ENCODE measurements around the gene RASA4. TPM values are rescaled to one million over a fixed set of nuclear protein-coding genes. Genes with fewer than 3 reads are reported as not detected.
"Not testable (repeated sequence)": the region's sequence is repeated elsewhere in the genome, so short reads cannot be mapped to it uniquely, and the experiment has no call there.

Gene RASA4
- polyA plus RNA-seq, 6 donors from 2014 or later, result 5.9 to 24.9 (median 14.3) TPM

DNA sequence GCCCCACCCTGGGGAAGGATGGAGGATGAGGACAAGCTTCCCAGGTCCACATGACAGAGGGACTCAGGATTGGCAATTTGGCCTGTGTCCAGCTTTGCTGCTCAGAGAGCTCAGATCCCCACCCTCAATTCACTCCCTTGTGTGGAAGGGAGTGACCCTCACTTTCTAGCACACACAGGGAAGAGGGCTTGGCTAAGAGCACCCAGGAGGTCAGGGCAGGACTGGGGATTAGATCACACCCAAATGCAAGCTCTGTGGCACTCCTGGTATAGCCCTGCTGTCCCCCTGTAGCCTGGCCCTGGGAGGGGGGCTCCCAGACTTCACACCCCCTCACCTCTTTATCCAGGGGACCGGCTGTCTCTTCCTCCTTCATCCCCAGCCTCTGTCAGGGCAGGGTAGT is 72.2 kb downstream of the RASA4 start:
- not testable (repeated sequence) for H3K36me3 Mint-ChIP-seq; H3K9me3 Mint-ChIP-seq; H3K27ac Mint-ChIP-seq; DNase-seq; H3K27me3 Mint-ChIP-seq; H3K4me3 Mint-ChIP-seq; ATAC-seq (ENCODE audit: low read depth in 2 of 2); H3K4me1 Mint-ChIP-seq

DNA sequence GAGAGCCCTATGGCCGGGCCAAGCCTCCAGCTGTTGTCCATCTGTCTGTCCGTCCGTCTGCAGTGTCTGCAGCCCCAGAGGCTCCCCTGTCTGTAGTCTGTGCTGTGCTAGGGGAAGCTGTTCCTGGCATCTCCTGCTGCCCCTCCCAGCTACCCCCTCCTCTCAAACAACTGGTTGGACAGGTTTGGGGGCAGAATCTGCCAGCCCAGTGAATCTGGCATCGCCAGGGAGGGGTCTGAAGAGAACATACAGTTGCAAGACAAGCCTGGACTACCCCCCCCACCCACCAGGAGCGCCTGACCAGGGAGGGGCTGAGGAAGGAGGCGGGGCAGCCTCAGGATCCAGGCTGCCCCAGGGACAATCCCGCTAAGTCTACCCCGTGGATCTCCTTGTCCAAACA is 73.0 kb downstream of the RASA4 start, which contains the start of gene UPK3BL2:
Gene UPK3BL2, minus strand, starts transcription at position 101 of the 400 bp plus-strand sequence. Its CDS starts 60 bp downstream, at position 41.
- H3K4me3 Mint-ChIP-seq; H3K36me3 Mint-ChIP-seq; H3K9me3 Mint-ChIP-seq; H3K4me1 Mint-ChIP-seq; H3K27me3 Mint-ChIP-seq; DNase-seq; H3K27ac Mint-ChIP-seq; ATAC-seq (ENCODE audit: low read depth in 2 of 2): not testable (repeated sequence)

DNA sequence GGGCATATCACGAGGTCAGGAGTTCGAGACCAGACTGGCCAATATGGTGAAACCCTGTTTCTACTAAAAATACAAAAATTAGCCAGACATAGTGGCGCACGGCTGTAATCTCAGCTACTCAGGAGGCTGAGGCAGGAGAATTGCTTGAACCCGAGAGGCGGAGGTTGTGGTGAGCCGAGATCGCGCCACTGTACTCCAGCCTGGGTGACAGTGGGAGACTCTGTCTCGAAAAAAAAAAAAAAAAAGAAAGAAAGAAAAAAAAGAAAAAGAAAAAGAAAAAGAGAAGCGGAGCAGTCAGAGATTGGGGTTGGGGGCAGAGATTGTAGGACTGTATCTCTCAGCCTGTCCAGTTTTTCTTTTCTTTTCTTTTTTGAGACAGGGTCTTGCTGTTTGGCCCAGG is 73.8 kb downstream of the RASA4 start:
- not testable (repeated sequence) for ATAC-seq (ENCODE audit: low read depth in 2 of 2); DNase-seq; H3K4me3 Mint-ChIP-seq

DNA sequence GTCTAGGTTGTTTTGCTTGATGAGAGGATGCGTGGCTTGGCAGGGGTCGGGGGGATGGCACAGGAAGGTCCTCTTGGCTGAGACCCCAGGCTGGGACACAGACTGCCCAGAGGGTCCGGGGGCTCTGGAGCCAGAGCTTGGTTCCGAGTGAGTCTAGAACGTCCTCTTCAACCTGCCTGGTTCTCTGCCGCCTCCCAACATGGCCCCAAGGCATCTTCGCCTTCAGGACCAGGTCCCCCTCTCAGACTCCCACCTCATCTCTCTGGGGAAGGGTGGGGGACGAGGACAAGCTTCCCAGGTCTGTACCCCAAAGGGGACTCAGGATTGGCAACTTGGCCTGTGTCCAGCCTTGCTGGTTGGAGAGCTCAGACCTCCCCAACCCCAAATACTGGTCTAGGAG is 74.5 kb downstream of the RASA4 start:
- not testable (repeated sequence) for H3K27me3 Mint-ChIP-seq; ATAC-seq (ENCODE audit: low read depth in 2 of 2); H3K4me3 Mint-ChIP-seq; H3K36me3 Mint-ChIP-seq; H3K4me1 Mint-ChIP-seq; H3K27ac Mint-ChIP-seq; DNase-seq; H3K9me3 Mint-ChIP-seq

More for the DNA sequence above, 73.8 kb downstream of the RASA4 start:
- not testable (repeated sequence) for H3K4me1 Mint-ChIP-seq, H3K36me3 Mint-ChIP-seq, H3K27ac Mint-ChIP-seq, H3K9me3 Mint-ChIP-seq, H3K27me3 Mint-ChIP-seq

DNA sequence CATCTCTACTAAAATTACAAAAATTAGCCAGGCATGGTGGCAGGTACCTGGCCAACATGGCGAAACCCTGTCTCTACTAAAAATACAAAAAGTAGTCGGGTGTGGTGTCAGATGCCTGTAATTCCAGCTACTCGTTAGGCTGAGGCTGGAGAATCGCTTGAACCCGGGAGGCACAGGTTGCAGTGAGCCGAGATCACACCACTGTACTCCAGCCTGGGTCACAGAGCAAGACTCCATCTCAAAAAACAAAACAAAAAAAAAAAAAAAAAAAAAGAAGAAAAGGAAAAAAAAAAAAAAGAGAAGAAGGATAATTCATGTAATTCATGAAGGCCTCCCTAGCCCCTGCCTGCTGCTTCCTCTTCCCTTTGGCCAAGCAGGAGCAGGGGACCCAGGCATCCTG is 76.0 kb downstream of the RASA4 start:
- not testable (repeated sequence) for H3K36me3 Mint-ChIP-seq; H3K27ac Mint-ChIP-seq; H3K4me1 Mint-ChIP-seq; ATAC-seq (ENCODE audit: low read depth in 2 of 2); H3K4me3 Mint-ChIP-seq; H3K27me3 Mint-ChIP-seq; DNase-seq; H3K9me3 Mint-ChIP-seq

DNA sequence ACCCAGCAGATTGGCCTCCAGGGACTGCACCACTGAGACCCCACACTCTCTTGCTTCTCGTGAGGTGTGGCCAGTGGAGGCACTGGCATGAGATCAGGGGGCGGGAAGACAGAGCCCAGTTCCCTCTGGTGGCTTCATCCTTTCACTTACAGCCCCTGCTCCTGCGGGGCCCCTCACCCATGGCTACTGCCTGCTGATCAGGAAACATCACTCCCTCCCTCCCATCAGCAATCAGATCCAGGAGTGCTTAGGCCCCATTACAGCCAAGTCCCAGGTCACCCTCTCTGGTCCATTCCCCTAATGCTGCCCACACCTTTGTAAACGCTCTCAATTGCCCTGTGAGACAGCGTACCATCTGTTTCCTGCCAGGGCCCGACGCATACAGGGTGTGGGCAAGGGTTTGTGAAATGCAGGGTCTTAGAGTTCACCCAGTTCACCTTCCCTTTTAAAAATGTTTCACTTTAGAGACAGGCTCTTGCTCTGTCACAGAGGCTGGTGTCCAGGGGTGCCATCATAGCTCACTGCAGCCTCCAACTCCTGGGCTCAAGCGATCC is 81.4 kb downstream of the RASA4 start:
- H3K9me3 Mint-ChIP-seq; DNase-seq; H3K27ac Mint-ChIP-seq; H3K27me3 Mint-ChIP-seq; ATAC-seq (ENCODE audit: low read depth in 2 of 2); H3K4me3 Mint-ChIP-seq; H3K36me3 Mint-ChIP-seq; H3K4me1 Mint-ChIP-seq: not testable (repeated sequence)

DNA sequence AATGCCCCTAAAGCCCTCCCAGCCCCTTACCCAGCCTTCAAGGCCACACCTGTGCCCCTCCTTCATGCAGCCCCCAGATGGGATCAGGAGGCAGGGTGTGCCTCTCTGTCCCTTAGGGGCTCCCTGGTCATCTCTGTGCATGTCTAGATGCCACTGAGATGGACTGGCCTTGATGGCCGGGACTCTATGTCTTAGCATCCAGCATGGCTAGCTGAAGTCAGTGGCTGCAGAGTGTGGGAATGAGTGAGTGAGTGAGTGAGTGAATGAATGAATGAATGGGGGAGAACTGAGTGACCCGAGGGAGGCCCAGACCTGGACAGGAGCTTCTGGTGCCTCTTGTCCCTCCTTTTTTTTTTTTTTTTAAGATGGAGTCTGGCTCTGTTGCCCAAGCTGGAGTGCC is 84.4 kb downstream of the RASA4 start:
- not testable (repeated sequence) for H3K9me3 Mint-ChIP-seq; ATAC-seq (ENCODE audit: low read depth in 2 of 2); H3K27ac Mint-ChIP-seq; H3K4me3 Mint-ChIP-seq; DNase-seq; H3K27me3 Mint-ChIP-seq; H3K36me3 Mint-ChIP-seq; H3K4me1 Mint-ChIP-seq

DNA sequence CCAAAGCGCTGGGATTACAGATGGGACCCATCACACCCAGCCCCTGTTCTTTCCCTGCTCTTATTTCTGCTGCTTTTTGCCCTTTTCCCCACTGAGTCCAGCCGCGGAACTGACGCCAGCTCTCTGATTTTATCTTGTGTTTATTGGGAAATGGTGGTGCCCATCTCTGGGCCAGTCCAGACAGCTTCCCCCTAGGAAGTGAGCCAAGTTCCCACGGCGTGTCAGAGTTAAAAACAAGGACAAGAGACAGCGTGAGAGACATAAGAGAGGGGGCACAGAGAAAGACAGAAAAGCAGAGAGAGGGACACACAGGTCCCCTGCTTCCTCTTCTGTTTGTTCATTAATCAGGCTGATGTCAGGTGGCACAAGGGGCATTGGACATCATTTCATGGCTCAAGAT is 85.0 kb downstream of the RASA4 start:
- not testable (repeated sequence) for H3K4me1 Mint-ChIP-seq; H3K27me3 Mint-ChIP-seq; H3K9me3 Mint-ChIP-seq; H3K4me3 Mint-ChIP-seq; H3K36me3 Mint-ChIP-seq; H3K27ac Mint-ChIP-seq; DNase-seq; ATAC-seq (ENCODE audit: low read depth in 2 of 2)

DNA sequence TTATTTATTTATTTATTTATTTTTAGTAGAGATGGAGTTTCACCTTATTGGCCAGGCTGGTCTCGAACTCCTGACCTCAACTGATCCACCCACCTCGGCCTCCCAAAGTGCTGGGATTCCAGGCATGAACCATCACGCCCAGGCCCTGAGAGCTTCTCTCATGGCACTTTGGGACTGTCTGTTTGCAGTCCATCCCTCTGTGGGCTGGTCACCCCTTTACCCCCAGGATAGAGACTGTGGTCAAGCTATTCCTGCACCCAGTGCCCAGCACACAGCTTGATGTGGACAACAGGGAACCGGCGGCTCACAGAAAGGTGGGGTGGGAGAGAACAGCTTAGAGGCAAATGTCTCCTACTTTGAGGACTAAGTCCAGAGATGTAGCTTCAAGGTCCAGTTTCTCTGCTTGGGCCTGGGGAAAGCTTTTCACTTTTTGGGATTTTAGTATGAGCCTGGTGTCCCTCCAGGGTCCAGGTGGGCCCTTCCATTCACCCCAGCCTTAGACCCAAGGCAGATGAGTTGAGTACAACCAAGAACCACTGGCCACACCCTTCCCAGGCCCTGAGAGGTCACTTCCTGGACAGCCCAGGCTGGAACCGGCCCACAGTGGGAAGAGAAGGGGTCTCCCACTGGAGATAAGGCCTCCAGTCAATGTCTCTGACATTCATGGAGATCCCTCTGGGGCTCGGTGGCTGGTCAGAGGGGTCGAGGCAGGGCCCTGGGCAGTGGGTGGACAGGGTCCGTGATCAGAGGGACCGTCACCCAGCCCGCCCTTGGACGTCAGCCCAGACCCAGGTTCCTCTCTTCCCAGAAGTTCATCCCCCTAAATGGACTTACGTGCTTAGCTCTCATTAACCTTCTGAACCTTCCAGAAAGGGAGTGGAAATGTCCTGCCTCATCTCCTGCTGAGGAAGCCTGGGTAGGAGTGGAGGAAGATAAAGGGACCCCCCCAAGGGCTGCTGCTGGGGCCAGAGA is 88.4 kb downstream of the RASA4 start:
- H3K4me3 Mint-ChIP-seq; DNase-seq; H3K4me1 Mint-ChIP-seq; H3K9me3 Mint-ChIP-seq; ATAC-seq (ENCODE audit: low read depth in 2 of 2); H3K27ac Mint-ChIP-seq; H3K36me3 Mint-ChIP-seq; H3K27me3 Mint-ChIP-seq: not testable (repeated sequence)

DNA sequence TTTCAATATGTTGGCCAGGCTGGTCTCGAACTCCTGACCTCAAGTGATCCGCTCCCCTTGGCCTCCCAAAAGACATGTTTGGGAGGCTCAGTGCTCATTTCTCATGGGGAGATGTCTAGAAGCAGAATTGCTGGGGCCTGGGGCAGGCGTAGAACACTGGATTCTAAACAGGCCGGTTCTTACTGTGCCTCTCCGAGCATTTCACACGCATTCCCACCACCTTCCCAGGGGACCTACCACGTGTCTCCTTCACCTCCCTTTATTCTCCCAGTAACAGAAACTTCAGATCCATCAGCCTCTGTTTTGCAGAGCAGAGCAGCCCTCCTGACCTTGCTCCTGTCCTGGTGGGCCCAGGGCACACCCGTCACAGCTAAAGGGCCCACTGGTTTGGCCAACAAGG is 89.4 kb downstream of the RASA4 start:
- not testable (repeated sequence) for H3K9me3 Mint-ChIP-seq; H3K4me1 Mint-ChIP-seq; H3K4me3 Mint-ChIP-seq; H3K27me3 Mint-ChIP-seq; DNase-seq; H3K27ac Mint-ChIP-seq; ATAC-seq (ENCODE audit: low read depth in 2 of 2); H3K36me3 Mint-ChIP-seq

DNA sequence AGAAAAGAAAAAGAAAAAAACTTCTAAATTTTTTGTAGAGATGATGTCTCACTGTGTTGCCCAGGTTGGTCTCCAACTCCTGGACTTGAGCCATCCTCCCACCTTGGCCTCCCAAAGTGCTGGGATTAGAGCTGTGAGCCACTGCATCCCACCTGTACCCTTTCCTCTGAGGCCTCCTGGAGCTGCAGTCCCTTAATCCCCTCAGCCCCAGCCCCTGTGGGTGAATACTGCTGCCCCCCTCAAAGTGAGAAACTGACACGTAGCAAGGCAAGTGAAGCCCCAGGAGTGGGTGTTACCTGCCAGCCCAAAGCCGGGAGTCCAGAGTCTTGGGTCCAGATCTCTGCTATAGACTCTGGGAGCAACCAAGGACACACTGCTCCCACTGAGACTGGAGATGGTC is 91.8 kb downstream of the RASA4 start:
- not testable (repeated sequence) for H3K9me3 Mint-ChIP-seq, H3K4me3 Mint-ChIP-seq

More for the DNA sequence above, 91.8 kb downstream of the RASA4 start:
- H3K27ac Mint-ChIP-seq; ATAC-seq (ENCODE audit: low read depth in 2 of 2); H3K4me1 Mint-ChIP-seq; H3K27me3 Mint-ChIP-seq; H3K36me3 Mint-ChIP-seq; DNase-seq: not testable (repeated sequence)

Other genes with a start within 250 kb of the RASA4 start
- 10 to 100 TPM; 13.1 to 28.6 (median 17.4) TPM for gene PRKRIP1, start 220.4 kb downstream of the RASA4 start, polyA plus RNA-seq (ENCODE audit: low read depth in 6 of 6)
- 100 to 1,000 TPM; 236 to 340 (median 260) TPM for gene ORAI2, start 183.2 kb downstream of the RASA4 start, polyA plus RNA-seq (ENCODE audit: low read depth in 6 of 6)
- 10 to 100 TPM; 12.4 to 23.5 (median 19.0) TPM for gene ALKBH4, start 151.9 kb downstream of the RASA4 start, polyA plus RNA-seq (ENCODE audit: low read depth in 6 of 6)
- gene LRWD1, start 151.8 kb downstream of the RASA4 start, polyA plus RNA-seq (ENCODE audit: low read depth in 6 of 6), result 10 to 100 TPM in 5 of 6 donors, 1 to 10 TPM in 1; 6.9 to 22.1 (median 17.3) TPM
- 100 to 1,000 TPM in 3 of 6 donors, 10 to 100 TPM in 3; 65.4 to 149 (median 107) TPM for gene POLR2J, start 137.8 kb downstream of the RASA4 start, polyA plus RNA-seq (ENCODE audit: low read depth in 6 of 6)
- gene RASA4B, start 99.0 kb downstream of the RASA4 start, polyA plus RNA-seq (ENCODE audit: low read depth in 6 of 6), result 10 to 100 TPM in 1 of 6 donors, 1 to 10 TPM in 5; 4.1 to 11.7 (median 5.6) TPM
- gene UPK3BL2, start 73.1 kb downstream of the RASA4 start, polyA plus RNA-seq (ENCODE audit: low read depth in 6 of 6), result 1 to 10 TPM; 1.2 to 7.3 (median 2.5) TPM
- gene SPDYE2, start 65.5 kb downstream of the RASA4 start, polyA plus RNA-seq (ENCODE audit: low read depth in 6 of 6), result under 1 TPM in 5 of 6 donors, not detected in 1; 0.30 to 0.96 (median 0.55) TPM
- gene POLR2J3, start 44.2 kb downstream of the RASA4 start, polyA plus RNA-seq (ENCODE audit: low read depth in 6 of 6), result 10 to 100 TPM in 5 of 6 donors, 1 to 10 TPM in 1; 6.6 to 64.7 (median 33.3) TPM
- gene UPK3BL1, start 26.0 kb upstream of the RASA4 start, polyA plus RNA-seq (ENCODE audit: low read depth in 6 of 6), result 10 to 100 TPM in 5 of 6 donors, 1 to 10 TPM in 1; 8.6 to 29.8 (median 23.3) TPM
- under 1 TPM in 3 of 6 donors, not detected in 3; 0.30 to 0.43 (median 0.42) TPM for gene SPDYE2B, start 33.6 kb upstream of the RASA4 start, polyA plus RNA-seq (ENCODE audit: low read depth in 6 of 6)
- gene POLR2J2, start 54.9 kb upstream of the RASA4 start, polyA plus RNA-seq (ENCODE audit: low read depth in 6 of 6), result 1 to 10 TPM in 5 of 6 donors, under 1 TPM in 1; 0.76 to 6.2 (median 2.7) TPM
- 10 to 100 TPM in 1 of 6 donors, 1 to 10 TPM in 5; 4.7 to 11.2 (median 6.3) TPM for gene FAM185A, start 132.2 kb upstream of the RASA4 start, polyA plus RNA-seq (ENCODE audit: low read depth in 6 of 6)